M059J (cell line): ENCODE results near the gene DDX39A. TPM values are rescaled to one million over a fixed set of nuclear protein-coding genes. Genes with fewer than 3 reads are reported as not detected.
A peak's percentile ranks its signal among the peaks of the same experiment; 100 is the strongest.

ENCODE experiments used
- DNase-seq: peaks from one replicate; pipeline ENCODE4 v3.0.0-alpha.2; 2012; ENCODE audit warnings: low read depth
- total RNA-seq: library from RNA; depleted of rRNA; stranded (reverse); fragments of >200 nt; shearing (Covaris generic); gene quantifications from 2 replicates; pipeline ENCODE4 v1.2.3, GENCODE V29; 2014; rRNA removed

The DDX39A gene
- total RNA-seq, 1 experiment from 2014 or later, result 65.3 TPM

DNA sequence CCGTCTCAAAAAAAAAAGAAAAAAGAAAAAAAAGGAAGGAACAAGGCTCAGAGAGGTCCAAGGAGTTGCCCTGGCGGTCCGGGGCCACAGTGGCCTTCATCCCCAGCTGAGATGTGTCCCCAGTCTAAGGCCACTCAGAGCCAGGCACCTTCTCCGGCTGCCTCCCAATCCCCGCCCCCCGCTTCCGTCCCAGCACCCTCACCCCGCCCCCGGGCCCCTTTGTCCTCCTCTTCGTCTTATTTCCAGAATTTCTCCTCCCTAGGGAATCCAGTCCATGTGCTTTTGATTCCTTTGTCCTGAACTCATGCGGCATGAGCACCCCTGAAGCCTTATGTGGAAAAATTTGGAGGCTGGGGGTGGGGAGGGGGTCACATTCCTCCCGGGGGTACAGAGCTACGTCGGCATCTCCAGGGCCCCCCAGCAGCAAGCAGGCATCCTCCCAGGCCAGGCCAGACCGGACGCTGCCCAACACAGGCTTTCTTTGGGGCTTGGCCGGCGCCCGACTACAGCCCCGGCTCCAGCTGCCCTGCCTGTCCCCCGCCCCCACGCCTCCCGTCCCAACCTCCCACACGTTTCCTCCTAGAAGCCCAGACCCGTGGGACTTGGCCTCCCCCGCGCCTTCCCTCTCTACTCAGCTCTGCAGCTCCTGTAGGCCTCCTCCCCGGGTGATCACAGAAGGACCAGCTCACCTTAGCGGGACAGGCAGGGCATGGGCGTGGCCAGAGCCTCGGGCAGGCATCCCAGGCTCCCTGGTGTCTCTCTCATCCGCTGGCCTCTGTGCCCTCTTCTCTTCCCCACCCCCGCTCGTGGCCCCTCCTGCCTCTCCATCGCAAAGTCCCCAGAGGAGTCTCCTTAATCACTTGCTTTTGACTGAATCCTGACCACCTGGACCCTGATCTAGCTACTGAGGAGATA, 55.7 kb downstream of the DDX39A start:
- DNase-seq, result peak; percentile 80

DNA sequence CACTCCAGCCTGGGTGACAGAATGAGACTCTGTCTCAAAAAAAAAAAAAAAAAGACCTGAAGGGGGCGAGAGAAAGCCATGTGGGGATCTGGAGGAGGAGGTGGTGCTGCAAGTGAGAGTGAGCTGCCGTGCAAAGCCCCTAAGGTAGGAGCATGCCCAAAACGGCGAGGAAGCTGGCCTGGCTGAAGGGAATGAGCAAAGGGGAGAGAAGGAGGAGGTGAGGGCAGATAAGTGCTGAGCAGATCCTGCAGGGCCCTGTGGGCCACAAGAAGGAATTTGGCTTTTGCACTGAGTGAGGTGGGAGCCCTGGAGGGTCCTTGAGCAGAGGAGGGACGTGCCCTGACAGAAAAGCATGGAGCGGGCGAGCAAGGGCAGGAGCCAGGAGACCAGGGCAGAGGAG, 57.3 kb downstream of the DDX39A start:
- DNase-seq, result peak; percentile 29

Other genes with a start within 250 kb of the DDX39A start
- gene ADGRL1, start 213.2 kb downstream of the DDX39A start, total RNA-seq, result 2.4 and 4.8 TPM in 2 replicates
- 13.0 and 13.8 TPM in 2 replicates for gene ADGRE5, start 37.9 kb downstream of the DDX39A start, total RNA-seq
- 28.2 and 51.6 TPM in 2 replicates for gene PKN1, start 14.0 kb upstream of the DDX39A start, total RNA-seq
- 0.12 TPM in 1 of 2 replicates, not detected in the other for gene PTGER1, start 56.0 kb upstream of the DDX39A start, total RNA-seq
- gene GIPC1, start 76.8 kb upstream of the DDX39A start, total RNA-seq, result 43.5 and 114 TPM in 2 replicates
- gene DNAJB1, start 99.1 kb upstream of the DDX39A start, total RNA-seq, result 114 and 138 TPM in 2 replicates
- gene TECR, start 110.3 kb upstream of the DDX39A start, total RNA-seq, result 126 and 160 TPM in 2 replicates
- 292 and 321 TPM in 2 replicates for gene NDUFB7, start 152.7 kb upstream of the DDX39A start, total RNA-seq
- not detected in 2 replicates for gene CLEC17A, start 163.7 kb upstream of the DDX39A start, total RNA-seq